Peyer's patch (tissue), 4 donors: ENCODE data around the gene NUDC. TPM values are rescaled to one million over a fixed set of nuclear protein-coding genes. Genes with fewer than 3 reads are reported as not detected.

Source experiments
- DNase-seq, 3 donors: peaks; one replicate each; pipeline ENCODE4 v3.0.0-alpha.2; 2017 to 2019
- H3K27ac ChIP-seq, 4 donors: fragments of 200-600 bp; sonication (generic); one replicate each; pipeline ENCODE4 v1.5.1; 2016 to 2019
- H3K27me3 ChIP-seq, 2 donors: fragments of 200-600 bp; sonication (generic); one replicate each; pipeline ENCODE4 v1.5.1; 2019
- H3K36me3 ChIP-seq, 3 donors: fragments of 200-600 bp; sonication (generic); one replicate each; pipeline ENCODE4 v1.5.1; 2016 to 2019
- H3K4me1 ChIP-seq, 4 donors: fragments of 200-600 bp; sonication (generic); one replicate each; pipeline ENCODE4 v1.5.1; 2016 to 2019
- H3K4me3 ChIP-seq, 4 donors: fragments of 200-600 bp; sonication (generic); 1 replicate in 3 of 4; 2 replicates in 1 of 4; pipeline ENCODE4 v1.5.1; 2016 to 2019; ENCODE audit warnings: mild to moderate bottlenecking in 1 of 4
- H3K9me3 ChIP-seq, 4 donors: fragments of 200-600 bp; sonication (generic); one replicate each; pipeline ENCODE4 v1.5.1; 2016 to 2019; ENCODE audit warnings: mild to moderate bottlenecking in 1 of 4
- CTCF ChIP-seq, 6 experiments: fragments of 450-650 bp in 4 of 6; fragments of 200-600 bp in 2 of 6; sonication (generic) in 1 of 6; IDR thresholded peaks; one replicate each; pipeline ENCODE4 v1.5.1; 2017 to 2019; ENCODE audit warnings: antibody characterized with exemption in 6 of 6, mild to moderate bottlenecking in 3 of 6, moderate library complexity in 1 of 6
- POLR2A ChIP-seq, 2 donors: fragments of 450-650 bp; IDR thresholded peaks; one replicate each; pipeline ENCODE4 v1.5.1; 2017; ENCODE audit warnings: antibody characterized with exemption in 2 of 2, mild to moderate bottlenecking in 2 of 2, moderate library complexity in 2 of 2
- total RNA-seq, 4 donors: library from RNA; depleted of rRNA; stranded (reverse); fragments of >200 nt; gene quantifications; one replicate each; pipeline ENCODE4 v1.1.0, GENCODE V29; 2016

NUDC gene
- total RNA-seq, 4 donors from 2014 or later = 27.8 to 53.6 (median 31.7) TPM

GRCh38 chr1:26994020-26994786, 72.7 kb downstream of the NUDC start:
- Histone ChIP-seq H3K27me3 (peaks cover 0 to 7% of the 10 kb centered on the region in 2 donors), H3K9me3 (no peaks in the 10 kb centered on the region), H3K36me3 (no peaks in the 10 kb centered on the region), H3K4me3 (peak overlapping the region; percentile 42 to 85 (median 67)), H3K4me1 (peaks cover 0 to 37% (median 8%) of the 10 kb centered on the region in 4 donors), H3K27ac (peak overlapping the region in 3 of 4 donors; percentile 30 to 74 (median 66))
- TF ChIP-seq POLR2A (IDR thresholded peaks at IDR 0.05) (no peak), CTCF (IDR thresholded peaks at IDR 0.05) (no peak)
- no peak for DNase-seq

DNA sequence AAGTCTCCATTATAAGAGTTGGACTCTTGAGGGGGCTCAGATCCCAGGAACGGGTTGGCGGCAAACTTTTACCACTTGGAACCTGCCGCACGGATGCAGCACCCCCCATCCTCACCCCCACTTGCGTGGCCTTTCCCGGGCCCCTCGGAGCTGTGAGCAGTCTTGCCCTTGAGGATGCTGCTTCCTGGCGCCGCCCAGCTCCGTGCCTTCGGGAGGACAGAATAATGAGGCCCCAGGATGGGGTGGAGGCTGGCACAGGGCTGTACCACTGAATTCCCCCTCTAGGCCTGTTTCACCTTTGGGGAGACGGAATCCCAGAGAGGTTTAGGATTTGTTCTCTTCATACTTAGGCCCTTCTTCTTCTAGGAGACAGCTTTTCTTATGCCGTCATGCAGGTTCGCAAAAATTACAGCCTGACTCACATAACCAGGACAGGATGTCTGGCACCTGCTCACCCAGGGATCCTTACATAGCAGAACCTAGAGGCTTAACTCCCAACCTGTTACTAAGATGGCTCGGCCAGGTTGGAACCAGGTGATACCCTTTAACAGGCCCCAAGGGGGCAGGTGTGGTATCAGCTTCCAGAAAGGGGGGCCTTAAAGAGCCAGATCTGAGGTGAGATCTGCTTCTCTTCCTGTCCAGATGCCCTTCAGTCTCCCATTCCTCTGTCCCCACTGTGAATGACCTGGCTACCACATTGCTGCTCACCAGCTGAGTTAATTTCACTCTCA, 73.4 kb downstream of the NUDC start:
- Histone ChIP-seq H3K27me3 (peaks cover 0 to 7% of the 10 kb centered on the region in 2 donors), H3K4me3 (peak overlapping the region; percentile 42 to 85 (median 67)), H3K4me1 (peaks cover 0 to 39% (median 8%) of the 10 kb centered on the region in 4 donors), H3K27ac (peak overlapping the region in 1 of 4 donors; percentile 6), H3K36me3 (no peaks in the 10 kb centered on the region), H3K9me3 (no peaks in the 10 kb centered on the region)
- TF ChIP-seq POLR2A (IDR thresholded peaks at IDR 0.05) (no peak), CTCF (IDR thresholded peaks at IDR 0.05) (no peak)
- no peak for DNase-seq

DNA sequence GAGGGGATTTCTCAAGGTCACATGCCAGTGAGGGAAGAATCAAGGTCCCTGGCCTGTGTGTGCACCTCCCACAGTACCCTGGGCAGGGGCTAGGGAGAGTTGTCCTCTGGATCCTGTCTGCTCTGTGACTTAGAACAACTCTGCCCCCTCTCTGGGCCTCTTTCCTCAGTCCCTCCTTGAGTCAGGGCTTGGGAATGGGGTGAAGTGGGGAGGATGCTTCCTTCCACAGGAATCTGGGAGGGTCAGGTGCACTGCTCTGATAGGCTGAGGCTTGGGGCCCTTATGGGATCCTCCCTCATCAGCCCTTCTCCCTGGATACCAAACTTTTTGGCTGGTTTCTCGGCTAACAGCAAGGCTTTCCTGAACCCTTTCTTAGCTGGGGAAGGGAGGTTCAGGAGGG, 74.5 kb downstream of the NUDC start:
- no peak for TF ChIP-seq POLR2A (IDR thresholded peaks at IDR 0.05)
- no peak overlapping the region for H3K4me3 ChIP-seq
- H3K4me1 ChIP-seq = peaks cover 0 to 43% (median 8%) of the 10 kb centered on the region in 4 donors
- no peak for DNase-seq
- no peaks in the 10 kb centered on the region for H3K36me3 ChIP-seq
- no peak overlapping the region for H3K27ac ChIP-seq
- H3K9me3 ChIP-seq = no peaks in the 10 kb centered on the region
- peaks cover 0 to 7% of the 10 kb centered on the region in 2 donors for H3K27me3 ChIP-seq

Other genes starting within 250 kb of the NUDC start
- 10 to 100 TPM; 49.4 to 90.8 (median 66.8) TPM for gene ARID1A, start 225.7 kb upstream of the NUDC start, total RNA-seq
- 10 to 100 TPM in 3 of 4 donors, 1 to 10 TPM in 1; 9.9 to 24.5 (median 18.1) TPM for gene PIGV, start 133.8 kb upstream of the NUDC start, total RNA-seq
- gene ZDHHC18, start 95.1 kb upstream of the NUDC start, total RNA-seq = 10 to 100 TPM; 12.4 to 40.3 (median 29.0) TPM
- 10 to 100 TPM; 19.8 to 66.6 (median 44.6) TPM for gene SFN, start 58.6 kb upstream of the NUDC start, total RNA-seq
- gene GPN2, start 31.5 kb upstream of the NUDC start, total RNA-seq = 10 to 100 TPM; 13.5 to 19.6 (median 17.3) TPM
- 10 to 100 TPM in 3 of 4 donors, 1 to 10 TPM in 1; 8.4 to 28.5 (median 14.2) TPM for gene GPATCH3, start 21.3 kb upstream of the NUDC start, total RNA-seq
- 10 to 100 TPM in 3 of 4 donors, not detected in 1; 16.2 to 46.4 (median 30.7) TPM for gene NR0B2, start 7.8 kb upstream of the NUDC start, total RNA-seq
- 10 to 100 TPM; 13.2 to 40.1 (median 31.8) TPM for gene KDF1, start 38.7 kb downstream of the NUDC start, total RNA-seq
- gene TRNP1, start 71.9 kb downstream of the NUDC start, total RNA-seq = 10 to 100 TPM in 1 of 4 donors, 1 to 10 TPM in 2, not detected in 1; 1.9 to 12.2 (median 3.2) TPM
- 1 to 10 TPM in 1 of 4 donors, under 1 TPM in 2, not detected in 1; 0.70 to 5.1 (median 0.80) TPM for gene TENT5B, start 91.1 kb downstream of the NUDC start, total RNA-seq
- 10 to 100 TPM in 3 of 4 donors, 1 to 10 TPM in 1; 5.8 to 68.3 (median 48.2) TPM for gene SLC9A1, start 233.4 kb downstream of the NUDC start, total RNA-seq